A549 treated with dexamethasone at 1 μM for 4 hours (cell line): ENCODE data around the gene TAS2R38. TPM values are rescaled to one million over a fixed set of nuclear protein-coding genes. Genes with fewer than 3 reads are reported as not detected.

Experiments used
- total RNA-seq: library from RNA; stranded (reverse); fragments of 200-300 nt; extraction: Qiagen RNA extraction; gene quantifications from 5 replicates; pipeline ENCODE4 v1.2.3, GENCODE V29; 2022

TAS2R38 gene
- not detected in 5 replicates for total RNA-seq

DNA sequence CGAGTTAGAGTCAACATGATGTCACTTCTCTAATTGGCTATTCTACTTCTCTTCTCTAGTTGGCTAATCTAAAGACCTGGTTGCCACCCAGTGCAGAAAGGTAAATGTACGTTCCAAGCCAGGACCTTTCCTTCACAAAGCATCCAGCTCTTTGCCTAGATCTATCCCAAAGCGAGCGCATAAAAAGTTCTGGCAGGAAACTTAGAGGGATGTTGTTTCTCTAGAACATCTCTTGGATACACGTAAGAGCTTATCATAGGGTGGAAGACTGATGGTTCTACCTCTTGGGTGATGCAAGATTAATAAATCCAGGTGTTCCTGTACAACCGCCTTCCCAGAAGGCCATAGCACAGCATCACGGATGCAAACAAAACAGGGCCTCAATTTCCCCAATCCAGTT is at the start of gene TAS2R38:
TSS of gene TAS2R38 (minus strand) at position 101 of the 400 bp plus-strand sequence. CDS start at position 17, 84 bp downstream.

DNA sequence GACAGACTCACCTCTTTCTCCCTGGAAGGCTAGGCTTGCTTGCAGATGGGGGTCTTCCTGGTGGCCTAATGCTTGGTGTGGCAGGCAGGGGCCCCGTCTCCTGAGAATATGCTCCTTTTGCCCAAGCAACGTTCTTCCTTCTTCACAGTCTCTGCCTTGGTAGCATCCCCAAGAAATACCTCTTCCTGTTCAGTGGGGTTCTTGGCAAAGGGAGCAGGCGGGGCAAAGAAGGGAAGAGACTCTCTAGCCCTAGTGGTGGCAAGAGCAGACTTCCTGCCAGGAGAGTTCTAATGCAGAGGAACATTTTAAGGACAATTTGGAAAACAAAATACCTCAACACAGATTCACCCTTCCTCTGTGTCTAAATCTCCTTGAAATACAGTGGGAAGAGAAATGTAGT is 26.8 kb downstream of the TAS2R38 start, which contains the start of gene CLEC5A:
TSS of gene CLEC5A (minus strand) at position 179 of the 400 bp plus-strand sequence. CDS start 682 bp downstream, outside the sequence.

Other genes starting within 250 kb of the TAS2R38 start
- gene SSBP1, start 235.4 kb downstream of the TAS2R38 start, total RNA-seq = 280 to 363 TPM (median 299 TPM) in 5 replicates
- gene TAS2R3, start 209.7 kb downstream of the TAS2R38 start, total RNA-seq = 0.10 TPM in 1 of 5 replicates, not detected in the others
- 0.11 to 0.17 TPM (median 0.11 TPM) in 5 replicates for gene TAS2R4, start 197.1 kb downstream of the TAS2R38 start, total RNA-seq
- 0.26 to 0.50 TPM (median 0.43 TPM) in 5 replicates for gene TAS2R5, start 183.6 kb downstream of the TAS2R38 start, total RNA-seq
- gene PRSS37, start 132.3 kb downstream of the TAS2R38 start, total RNA-seq = not detected in 5 replicates
- gene OR9A4, start 57.4 kb downstream of the TAS2R38 start, total RNA-seq = not detected in 5 replicates
- not detected in 5 replicates for gene CLEC5A, start 26.8 kb downstream of the TAS2R38 start, total RNA-seq
- 0.54 to 0.94 TPM (median 0.79 TPM) in 5 replicates for gene MGAM, start 22.1 kb upstream of the TAS2R38 start, total RNA-seq
- gene MGAM2, start 137.9 kb upstream of the TAS2R38 start, total RNA-seq = 0.01 to 0.02 TPM in 2 of 5 replicates, not detected in the others